Bone marrow (tissue), 2 donors: Measurements from ENCODE around the gene ETV7.
"Not testable (repeated sequence)": the region's sequence is repeated elsewhere in the genome, so short reads cannot be mapped to it uniquely, and the experiment has no call there.

Experiments
- DNase-seq, 2 donors: peaks; one replicate each; lab custom pipeline; 2025; lab: John Stamatoyannopoulos, UW

The ETV7 gene

DNA sequence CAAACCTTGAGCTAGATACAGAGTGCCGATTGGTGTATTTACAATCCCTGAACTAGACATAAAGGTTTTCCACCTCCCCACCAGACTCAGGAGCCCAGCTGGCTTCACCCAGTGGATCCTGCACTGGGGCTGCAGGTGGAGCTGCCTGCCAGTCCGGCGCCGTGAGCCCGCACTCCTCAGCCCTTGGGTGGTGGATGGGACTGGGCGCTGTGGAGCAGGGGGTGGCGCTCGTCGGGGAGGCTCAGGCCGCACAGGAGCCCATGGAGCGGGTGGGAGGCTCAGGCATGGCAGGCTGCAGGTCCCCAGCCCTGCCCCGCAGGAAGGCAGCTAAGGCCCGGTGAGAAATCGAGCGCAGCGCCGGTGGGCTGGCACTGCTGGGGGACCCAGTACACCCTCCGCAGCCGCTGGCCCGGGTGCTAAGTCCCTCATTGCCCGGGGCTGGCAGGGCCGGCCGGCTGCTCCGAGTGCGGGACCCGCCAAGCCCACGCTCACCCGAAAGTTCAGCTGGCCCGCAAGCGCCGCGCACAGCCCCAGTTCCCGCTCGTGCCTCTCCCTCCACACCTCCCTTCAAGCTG is 23.3 kb downstream of the ETV7 start:
- DNase-seq = not testable (repeated sequence)

DNA sequence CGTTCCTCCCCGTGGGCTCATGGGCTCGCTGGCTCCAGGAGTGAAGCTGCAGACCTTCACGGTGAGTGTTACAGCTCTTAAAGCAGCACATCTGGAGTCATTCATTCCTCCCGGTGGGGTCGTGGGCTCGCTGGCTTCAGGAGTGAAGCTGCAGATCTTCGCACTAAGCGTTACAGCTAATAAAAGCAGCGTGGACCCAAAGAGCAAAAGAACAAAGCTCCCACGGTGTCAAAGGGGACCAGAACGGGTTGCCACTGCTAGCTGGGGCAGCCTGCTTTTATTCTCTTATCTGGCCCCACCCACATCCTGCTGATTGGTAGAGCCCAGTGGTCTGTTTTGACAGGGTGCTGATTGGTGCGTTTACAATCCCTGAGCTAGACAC is 24.1 kb downstream of the ETV7 start:
- DNase-seq = not testable (repeated sequence)

DNA sequence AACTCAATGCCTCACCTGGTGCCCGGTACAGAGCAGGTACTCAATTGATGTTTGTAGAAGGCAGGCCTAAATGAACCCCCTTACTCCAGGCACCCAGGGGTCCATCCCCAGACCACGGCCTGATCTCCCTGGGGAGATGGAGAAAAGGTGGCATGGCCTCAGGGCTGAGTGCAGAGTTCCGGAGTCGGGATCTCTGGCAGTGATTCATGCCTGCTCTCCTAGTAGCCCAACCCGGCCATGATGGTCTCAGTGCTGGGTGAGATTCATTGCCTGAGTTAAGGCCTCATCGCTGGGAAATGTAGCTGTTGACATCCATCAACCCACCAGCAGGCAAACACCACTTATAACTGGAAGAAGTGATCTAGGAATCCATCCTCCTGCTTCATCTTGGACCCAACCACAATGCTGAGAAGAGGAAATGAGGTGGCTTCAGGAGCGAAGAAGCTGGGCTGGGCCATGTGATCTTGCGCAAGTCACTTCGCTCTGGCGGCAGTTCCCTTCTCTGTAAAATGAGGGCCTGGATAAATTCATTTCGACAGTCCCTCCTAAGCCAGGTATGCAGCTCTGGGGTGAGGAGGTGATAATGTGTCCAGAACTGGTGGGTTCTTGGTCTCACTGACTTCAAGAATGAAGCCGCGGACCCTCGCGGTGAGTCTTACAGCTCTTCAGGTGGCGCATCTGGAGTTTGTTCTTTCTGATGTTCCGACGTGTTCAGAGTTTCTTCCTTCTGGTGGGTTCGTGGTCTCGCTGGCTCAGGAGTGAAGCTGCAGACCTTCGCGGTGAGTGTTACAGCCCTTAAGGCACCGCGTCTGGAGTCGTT is 24.7 kb downstream of the ETV7 start:
- no peak for DNase-seq

DNA sequence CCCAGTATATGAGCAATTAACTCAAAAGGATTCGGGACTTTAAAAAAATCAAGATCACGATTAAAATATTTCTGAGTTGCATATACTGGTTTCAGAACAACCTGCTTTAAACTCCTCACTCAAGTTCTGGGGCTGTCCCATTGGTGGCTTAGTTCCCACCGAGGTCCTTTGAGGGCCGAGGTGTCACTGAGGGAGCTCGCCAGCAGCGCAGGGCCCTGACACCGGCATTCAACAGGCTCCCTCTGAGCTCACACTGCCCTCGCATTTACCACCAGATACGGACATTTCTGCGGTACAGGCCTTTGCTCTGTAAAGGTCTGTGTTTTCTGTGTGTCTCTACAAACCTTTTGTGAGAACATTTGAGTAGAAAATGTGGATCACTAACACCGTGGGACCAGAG is 26.4 kb downstream of the ETV7 start:
- no peak for DNase-seq

DNA sequence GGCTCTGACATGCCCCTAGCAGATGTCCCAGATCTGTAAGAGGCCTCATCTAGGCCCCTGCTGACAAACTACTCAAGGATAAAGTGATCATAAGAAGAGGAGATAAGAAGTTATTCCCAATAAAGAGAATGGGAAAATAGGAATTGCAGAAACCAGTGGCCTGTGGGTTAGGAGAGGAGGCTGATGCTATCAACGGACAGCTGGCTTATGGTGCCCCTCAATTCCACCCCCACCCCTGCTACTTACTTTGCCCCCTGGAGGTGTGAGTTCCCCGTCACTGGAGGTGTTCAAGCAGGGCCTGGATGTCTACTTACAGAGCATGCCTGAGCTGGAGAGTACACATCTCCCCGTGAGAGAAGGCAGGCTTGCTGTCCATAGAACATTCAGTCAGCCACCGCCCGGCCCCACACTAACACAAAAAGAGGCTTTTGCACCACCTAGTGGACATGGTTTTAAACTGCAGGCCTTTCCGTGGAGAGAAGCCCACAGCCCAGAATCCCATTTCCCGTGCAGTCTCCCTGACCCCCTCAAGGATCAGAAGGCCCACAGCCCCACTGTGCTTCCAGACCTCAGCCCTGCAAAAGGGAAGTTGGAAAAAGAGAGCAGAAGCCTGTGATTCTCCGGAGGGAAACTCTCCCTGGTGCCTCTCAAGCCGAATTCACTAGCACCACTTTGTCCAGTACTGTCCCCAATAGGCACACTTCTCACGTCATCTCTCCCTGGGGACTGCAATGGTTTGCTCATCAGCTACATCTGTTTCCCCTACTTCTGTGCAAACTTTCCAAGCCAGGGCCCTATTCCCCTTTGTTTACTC is 27.0 kb downstream of the ETV7 start:
- DNase-seq = peak; percentile 28 to 44

DNA sequence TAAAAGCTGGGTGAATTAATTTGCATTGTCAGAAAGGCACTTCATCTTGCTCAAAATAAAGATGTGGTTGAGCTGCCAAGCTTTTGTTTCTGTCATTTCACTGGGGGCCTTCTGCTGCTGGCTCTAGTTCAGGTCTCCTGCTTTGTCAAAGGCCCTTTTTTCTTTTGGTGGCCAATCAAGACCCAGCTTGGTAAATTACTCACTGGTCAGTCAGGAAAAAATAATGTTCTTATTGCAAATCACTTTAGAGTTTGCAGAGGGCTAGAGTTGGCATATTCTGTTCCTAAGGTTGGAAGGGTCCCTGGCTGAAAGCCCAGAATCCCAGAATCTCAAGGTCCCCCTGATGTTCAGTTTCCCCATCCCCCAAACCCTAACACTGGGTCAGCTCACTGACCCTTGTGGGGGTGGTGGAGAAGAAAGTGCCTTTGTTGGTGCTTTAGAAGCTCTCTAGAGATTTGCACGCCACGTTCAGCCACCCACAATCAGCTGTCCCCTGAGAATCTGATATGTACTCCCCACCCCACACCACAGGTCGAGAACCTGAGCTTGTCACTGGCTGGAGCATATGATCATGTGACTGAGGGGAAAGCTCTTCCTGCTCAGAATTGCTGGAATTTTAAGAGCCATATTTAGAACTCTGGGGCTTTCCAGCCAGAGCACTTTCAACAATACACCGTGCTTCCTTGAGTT is 29.1 kb downstream of the ETV7 start:
- no peak for DNase-seq

DNA sequence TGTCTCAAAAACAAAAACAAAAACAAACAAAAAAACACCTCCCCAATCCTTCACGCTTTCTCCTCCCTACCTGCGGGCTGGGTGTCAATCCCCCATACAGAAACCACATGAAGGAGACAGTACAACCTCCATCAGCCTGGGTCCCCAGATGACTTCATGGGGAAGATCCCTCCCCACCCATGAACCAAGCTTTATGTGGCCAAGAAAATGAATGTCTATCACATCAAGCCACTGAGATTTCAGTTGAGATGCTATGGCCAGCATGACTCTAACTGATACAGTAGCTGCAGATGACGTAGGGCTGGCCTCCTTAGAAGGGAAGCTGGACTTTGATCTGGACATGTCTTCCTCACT is 29.6 kb downstream of the ETV7 start:
- no peak for DNase-seq

DNA sequence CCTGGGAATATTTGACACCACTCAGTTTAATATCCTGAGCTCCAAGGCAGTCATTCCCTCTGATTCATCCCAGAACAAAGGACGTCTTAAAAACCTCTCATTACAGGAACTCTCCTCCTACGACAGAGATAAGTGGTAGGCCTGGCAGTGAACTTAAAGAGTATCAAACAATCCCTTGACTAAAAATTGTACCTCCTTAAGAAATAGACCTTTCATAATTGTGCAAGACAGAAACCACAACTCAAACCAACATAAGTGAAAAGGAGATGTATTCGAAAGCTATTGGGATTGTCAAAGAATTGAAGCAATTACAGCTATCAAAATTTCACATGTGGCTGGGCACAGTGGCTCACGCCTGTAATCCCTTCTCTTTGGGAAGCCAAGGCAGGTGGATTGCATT is 31.6 kb downstream of the ETV7 start:
- no peak for DNase-seq

DNA sequence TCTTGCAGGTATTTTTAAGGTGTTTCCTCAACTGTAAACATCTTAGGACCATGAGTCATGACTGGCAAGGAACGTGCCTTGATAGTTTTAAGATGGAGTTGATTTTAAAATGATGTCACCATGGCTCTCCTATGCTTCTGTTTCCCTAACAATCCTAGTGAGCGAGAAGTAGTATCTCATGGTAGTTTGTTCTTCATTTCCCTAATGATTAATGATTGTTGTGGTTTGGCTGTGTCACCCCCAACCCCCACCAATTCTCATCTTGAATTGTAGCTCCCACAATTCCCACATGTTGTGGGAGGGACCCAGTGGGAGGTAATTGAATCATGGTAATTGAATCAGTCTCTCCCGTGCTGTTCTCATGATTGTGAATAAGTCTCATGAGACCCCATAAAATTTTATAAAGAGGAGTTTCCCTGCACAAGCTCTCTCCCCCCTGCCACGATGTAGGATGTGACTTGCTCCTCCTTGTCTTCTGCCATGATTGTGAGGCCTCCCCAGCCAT is 34.0 kb downstream of the ETV7 start:
- no peak for DNase-seq

DNA sequence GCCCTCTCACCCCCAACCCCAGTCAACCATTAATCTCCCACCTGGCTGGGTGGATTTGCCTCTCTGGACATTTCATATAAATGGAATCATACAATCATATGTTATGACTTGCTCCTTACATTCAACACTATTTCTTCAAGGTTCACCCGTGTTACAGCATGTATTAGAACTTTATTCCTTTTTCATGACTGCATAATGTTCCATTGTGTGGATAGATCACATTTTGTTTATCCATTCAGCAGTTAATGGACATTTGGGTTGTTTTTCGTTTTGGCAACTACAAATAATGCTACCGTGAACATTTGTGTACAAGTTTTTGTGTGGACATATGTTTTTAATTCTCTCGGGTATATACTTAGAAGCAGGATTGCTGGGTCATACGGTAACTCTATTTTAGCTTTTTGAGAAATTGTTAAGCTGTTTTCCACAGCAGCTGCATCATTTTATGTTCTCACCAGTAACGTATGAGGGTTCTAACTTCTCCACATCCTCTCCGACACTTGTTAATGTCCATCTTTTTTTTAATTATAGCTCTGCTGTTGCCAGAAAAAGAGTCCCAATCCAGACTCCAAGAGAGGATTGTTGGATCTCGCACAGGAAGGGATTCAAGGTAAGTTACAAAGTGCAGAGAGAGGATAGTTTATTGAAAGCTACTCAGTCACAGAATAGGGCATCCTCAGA is 34.9 kb downstream of the ETV7 start:
- DNase-seq = no peak

DNA sequence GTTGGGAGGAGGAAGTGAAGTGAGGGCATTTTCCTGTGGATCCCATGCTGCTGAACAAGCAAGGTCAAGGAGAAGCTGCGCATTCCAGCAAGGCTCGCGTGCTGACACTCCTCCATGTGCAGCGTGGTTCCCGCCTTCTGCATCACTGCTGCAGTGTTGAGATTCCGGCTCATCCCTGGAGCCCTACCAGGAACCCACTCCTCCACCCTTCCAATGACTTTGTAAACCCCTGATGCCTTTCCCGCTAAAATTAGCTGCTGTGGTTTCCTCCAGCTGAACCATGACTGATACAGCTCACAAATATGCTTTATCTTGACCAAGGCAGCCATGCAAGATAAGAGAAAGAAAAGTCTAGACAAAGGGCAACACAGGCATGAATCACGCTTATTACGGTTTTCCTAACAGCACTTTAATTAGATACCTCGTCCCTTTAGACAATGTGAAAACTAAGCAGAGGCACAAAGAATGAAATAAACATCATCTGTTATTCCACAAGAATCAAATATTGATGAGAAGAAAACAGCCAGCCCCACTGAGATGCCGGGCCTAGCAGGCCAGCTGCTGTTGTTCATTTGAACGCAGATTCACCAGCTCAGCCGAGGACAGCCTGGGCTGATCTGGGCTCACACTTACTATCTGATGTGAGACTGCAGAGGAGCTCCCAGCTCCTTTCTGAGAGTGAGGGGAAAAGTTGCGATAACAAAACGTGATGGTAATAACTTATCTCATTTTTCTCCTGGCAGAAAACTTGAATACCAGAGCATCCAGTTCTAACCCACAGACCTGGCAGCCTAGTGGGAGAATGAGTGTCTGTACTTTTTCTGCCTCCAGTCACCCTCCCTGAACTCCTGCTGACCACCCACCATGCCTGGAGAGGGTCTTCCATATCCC is 36.5 kb downstream of the ETV7 start:
- no peak for DNase-seq

DNA sequence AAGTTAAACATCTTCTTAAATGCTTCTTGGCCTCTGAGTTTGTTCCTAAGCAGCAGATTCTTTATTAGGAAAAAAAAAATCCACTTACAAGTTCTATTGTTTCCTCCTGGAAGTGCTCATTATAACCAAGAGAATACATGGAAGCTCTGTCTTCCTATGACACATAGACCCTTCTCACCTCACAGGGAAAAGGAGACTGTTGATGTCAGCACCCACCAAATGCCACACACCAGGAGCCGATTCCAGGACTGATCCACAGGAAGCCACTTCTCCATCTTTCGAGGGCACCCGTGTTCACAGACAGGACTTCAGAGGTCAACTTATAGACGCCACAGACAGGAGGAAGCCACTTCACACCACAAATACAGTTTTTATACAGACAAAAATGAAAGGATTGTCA is 37.4 kb downstream of the ETV7 start:
- no peak for DNase-seq

DNA sequence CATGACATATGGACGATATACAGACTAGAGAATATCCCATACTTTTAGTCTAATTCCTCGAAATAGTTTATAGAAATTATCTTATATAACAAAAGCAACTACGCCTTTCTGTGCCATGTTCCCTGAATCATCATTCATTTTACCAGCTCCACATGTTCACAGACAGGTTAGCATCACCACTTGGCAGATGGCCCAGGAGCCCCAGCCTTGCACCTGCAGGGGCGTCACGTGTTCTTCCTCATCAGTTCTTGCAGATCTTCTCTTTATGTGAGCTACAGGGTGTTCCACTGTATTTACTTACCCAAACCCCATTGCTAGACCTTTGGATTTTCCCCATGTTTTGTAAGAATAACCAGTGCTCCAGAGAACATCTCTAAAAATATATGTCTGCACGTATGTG is 38.2 kb downstream of the ETV7 start:
- DNase-seq = no peak

DNA sequence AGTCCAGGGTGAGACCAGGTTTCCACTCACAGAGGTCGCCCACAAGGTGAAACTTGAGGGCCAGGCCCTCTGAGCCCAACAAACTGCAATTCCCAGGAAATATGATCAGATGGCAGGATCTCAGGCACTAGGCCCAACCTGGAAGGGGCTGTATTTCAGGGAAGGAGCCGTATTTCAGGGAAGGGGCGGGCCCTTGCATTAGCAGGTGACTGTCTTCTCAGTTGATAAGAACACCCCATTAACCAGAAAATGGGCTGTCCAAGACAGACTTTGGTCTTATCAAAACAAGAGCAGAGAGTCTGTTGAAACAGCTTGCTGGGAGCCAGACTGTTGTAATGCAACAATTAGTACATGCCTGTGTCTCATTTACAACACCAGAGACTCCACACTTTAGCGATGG is 39.8 kb downstream of the ETV7 start:
- DNase-seq = no peak

DNA sequence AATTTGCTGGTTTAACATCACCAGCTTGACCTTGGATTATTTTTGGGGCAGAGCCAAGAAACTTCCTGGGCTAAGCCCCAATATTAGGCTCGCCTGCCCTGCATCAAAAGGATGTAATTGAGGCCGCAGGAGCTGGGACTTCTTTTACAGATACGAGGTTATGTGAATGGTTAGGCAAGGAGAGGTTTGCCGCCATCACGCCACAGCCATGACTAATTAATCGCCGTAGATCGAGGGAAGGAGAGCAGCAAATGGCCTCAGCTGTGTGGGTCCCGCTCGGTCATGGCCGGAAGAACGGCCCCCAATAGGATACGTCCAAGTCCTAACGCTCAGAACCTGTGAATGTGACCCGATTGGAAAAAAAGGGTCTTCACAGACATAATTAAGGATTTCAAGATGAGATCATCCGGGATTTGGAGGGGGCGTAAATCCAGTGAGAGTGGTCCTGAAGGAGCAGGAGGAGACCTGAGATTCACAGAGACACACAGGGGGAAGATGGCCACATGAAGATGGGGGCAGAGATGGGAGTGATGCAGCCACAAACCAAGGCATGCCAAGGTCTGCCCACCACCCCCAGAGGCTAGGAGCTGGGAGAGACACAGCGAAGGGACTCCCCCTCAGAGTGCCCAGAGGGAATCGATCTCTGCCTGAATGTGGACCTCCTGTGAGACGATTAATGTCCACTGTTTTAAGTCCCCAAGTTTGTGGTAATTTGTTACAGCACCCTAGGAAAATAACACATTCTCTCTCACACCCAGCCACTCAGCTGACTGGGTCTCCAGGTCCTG is 40.8 kb downstream of the ETV7 start:
- no peak for DNase-seq

DNA sequence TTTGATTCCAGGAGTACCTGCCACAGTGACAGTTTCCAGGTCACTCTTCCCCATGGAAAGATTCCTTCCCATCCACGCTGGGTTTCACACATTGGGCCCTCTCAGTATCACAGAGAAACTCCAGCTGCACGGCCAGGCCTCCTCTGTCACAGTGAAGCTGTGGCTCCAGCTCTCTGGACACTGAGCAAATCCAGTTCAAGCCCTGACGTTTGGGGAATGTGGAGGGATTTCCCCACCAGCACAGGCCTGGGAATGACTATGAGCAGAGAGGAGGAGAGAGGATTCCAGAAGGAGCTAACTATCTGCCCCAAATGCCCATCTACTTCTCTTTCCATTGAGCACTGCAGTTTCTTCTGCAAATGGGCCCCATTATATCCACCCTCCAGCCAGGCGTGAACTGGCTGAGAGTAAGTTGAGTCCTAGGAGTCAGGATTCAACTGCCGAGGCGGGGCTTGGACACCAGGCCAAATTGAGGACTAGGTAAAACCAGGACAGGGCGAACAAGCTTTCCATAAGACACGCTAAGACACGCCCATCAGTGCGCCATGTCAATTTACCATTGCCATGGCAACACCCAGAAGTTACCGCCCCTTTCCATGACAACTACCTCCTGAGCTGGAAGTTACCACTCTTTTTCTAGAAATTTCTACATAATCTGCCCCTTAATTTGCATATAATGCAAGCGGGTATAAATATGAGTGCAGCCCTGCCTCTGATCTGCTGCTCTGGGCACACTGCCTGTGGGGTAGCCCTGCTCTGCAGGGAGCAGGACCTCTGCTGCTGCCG is 41.6 kb downstream of the ETV7 start:
- no peak for DNase-seq

DNA sequence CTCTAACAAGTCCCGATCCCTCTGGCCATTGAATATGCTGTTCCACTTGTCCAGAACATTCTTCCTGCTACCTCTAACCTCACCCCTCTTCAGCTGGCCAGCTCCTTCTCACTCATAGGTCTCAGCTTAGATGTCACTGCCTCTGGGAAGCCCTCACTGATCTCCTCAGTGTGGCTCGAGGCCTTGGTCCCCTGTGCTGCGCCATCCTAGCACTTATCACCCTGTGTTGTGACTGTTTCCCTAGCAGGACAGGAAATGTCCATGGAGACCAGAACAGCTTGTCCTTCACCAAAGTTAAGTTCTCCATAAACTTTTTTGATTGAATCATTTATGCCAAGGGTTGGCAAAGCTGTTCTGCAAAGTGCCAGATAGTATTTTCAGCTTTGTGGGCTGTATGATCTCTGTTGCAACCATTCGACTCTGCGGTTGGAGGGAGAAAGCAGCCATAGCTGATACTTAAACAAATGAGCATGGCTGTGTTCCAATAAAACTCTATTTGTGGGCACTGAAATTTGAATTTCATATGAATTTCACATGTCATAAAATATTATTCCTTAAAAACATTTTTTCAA is 44.3 kb downstream of the ETV7 start:
- no peak for DNase-seq

DNA sequence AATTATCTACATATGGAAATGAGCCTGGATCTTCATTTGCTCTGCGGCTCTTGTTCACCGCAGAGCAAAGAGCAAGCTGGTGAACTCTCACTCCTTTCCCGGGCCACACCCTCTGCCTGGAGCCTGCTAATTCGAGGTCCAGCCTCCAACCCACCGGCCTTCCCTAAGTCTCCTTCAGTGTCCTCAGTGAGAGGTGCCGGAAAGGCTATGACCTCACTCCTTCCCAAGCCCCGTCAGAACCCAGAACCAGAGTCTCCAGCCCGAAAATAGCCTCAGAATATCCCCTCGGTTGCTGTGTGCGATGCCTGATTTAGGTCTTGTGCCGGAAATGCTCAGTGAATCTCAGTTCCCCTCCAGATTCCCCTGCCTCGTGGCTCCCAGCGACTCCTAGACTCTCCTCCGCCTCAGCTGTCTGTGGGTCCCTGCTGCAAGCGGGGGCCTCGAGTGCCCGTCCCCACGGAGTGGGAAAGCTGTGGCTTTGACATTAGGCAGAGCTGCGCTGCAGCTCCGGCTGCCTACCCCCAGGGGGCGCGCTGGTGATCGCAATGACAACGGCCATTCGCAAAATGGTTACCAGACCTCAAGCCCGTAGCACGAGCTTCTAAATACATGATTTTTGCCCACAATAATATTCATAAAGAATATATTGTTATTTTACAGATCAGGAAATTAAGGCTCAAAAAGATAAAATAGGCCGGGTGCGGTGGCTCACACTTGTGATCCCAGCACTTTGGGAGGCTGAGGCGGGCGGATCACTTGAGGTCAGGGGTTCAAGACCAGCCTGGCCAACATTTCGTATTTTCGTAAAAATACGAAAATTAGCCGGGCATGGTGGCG is 46.6 kb downstream of the ETV7 start:
- peak in 1 of 2 donors; percentile 41 for DNase-seq
